HG03575 (cell line): ENCODE data around the gene ALG9.
"Not testable (repeated sequence)": the region's sequence is repeated elsewhere in the genome, so short reads cannot be mapped to it uniquely, and the experiment has no call there.

Source experiments
- ATAC-seq: cut with Tn5 transposase; IDR thresholded peaks from one replicate; pipeline ENCODE4 v1.9.1; 2021; ENCODE audit not compliant: unreplicated experiment, insufficient number of reproducible peaks, low FRiP score; ENCODE audit errors: extremely low read depth

Gene ALG9

DNA sequence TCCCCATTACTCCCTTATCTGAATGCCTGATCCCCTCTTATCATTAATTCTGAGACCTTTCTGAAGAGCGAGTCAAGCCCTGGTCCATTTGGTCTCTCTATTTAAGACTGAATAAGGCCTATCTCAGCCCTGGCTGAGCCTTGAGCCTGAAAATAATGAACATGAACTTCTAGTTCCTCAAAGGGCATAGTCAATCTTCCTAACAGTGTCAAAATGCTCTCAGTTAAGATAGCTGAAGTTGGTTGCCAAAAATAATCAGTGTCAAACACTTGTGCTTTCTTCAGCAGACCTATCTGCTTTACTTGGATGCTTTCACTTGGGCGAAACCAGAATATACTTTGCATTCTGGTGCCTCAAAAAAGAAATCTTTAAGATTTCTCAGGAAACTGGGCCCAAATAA lies 62.5 kb downstream of the ALG9 start:
- no peak for ATAC-seq

DNA sequence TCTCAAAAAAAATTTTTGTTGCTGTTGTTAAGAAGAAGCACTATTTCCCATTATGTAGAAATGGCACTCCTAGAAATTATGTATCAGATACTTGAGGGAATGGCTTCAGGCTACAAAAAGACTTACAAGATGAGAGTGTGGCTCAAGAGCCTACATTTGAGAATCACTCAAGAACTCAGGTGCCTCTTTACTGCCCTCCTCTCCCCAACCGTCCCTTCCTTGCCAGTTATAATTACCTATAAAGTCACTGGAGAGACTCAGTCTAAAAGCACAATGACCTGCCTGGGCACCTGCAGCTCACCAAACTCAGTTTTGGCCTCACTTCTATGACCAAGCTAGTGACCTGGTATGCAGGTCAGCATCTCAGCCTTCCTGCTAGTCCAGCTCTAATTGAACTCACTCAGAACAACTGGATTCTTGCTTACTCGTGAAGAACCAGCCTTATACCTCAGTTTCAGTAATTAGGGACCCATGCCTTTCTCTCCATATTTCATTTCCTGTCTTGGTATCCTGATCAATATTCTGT lies 63.3 kb downstream of the ALG9 start:
- no peak for ATAC-seq

DNA sequence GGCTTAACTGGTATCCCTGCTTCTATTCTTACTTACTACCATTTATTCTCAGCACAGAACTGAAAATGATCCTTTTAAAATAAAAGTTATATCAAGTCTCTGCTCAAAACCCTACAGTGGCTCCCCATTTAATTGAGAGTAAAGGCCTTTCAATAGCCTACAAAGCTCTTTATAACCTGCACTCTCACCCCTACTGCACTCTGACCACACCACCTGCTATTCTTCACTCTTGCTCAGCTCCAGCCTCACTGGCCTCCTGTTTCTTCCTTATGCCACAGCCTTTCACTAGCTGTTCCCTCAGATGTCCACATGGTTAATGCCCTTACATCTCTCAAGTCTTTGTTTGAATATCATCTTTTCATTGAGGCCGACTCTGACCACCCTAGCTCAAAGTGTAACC lies 64.3 kb downstream of the ALG9 start:
- ATAC-seq, result no peak

DNA sequence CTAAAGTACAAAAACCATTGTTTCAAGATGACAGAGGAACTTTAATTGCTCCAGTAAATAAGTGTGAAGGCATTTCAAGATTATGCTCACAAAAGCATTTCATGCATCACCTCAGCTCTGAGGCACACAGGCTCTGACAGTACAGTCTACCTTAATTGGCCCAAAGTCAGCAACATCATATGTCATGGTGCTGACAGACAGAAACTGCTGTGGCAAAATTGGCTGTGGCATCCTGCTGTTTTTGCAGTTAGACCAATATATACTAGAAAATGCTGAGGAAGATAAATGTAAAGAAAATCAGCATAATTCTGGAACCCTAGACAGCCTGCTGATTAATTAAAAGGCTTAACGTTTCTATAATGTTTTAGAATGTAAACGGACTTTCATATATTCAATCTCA lies 70.2 kb downstream of the ALG9 start:
- no peak for ATAC-seq

DNA sequence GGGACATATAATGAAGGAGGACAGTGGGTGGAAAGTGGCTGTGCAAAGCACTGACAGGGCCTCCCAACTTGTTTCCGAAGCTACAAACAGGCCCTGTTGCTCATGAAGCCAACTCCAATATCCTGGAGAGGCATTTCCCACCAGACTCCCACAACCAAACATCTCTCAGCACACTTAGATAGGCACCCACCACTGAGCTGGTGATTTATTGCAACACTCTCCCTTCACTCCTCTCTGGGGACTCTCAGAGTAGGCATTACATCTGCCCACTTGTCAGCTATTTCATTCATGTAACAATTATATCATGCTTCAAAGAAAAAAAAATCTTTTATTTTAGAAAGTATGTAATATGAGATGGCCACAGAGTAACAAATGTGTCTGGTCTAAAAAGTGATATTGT lies 73.1 kb downstream of the ALG9 start:
- ATAC-seq, result no peak

DNA sequence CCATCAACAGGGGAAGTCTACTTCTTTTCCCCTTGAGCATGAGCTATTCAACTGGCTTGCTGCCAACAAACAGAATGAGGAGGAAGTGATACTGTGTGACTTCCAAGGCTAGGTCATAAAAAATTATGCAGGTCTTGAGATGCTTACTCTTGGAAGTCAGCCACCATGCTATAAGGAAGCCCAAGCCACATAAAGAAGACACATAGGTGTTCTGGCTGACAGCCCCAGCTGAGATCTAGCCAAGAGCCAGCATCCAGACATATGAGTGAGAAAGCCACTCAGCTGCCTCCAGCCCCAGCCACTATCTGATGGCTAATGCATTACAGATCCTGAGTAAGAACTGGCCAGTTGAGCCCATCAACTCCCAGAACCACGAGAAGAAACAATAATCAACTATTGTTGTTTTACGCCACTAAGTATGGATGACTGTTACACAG lies 74.2 kb downstream of the ALG9 start:
- ATAC-seq, result no peak

DNA sequence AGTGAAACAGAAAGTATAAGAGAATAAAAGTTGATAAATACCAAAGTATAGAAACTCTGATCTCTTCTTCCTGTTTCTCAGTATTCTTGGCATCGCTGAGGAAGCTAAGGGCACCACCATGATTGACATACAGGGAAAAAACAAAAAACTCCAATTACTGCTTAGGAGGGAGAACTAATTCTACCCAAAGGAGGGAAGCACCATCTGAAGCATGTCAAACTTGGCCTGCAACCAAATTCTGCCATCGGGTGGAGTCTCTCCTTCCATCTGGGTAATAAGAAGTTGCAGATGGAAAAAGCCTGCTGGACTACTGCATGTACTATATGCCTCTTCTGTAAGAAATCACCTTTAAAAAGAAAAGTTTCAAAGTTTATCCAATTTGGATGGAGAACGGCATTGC lies 74.7 kb downstream of the ALG9 start:
- no peak for ATAC-seq

DNA sequence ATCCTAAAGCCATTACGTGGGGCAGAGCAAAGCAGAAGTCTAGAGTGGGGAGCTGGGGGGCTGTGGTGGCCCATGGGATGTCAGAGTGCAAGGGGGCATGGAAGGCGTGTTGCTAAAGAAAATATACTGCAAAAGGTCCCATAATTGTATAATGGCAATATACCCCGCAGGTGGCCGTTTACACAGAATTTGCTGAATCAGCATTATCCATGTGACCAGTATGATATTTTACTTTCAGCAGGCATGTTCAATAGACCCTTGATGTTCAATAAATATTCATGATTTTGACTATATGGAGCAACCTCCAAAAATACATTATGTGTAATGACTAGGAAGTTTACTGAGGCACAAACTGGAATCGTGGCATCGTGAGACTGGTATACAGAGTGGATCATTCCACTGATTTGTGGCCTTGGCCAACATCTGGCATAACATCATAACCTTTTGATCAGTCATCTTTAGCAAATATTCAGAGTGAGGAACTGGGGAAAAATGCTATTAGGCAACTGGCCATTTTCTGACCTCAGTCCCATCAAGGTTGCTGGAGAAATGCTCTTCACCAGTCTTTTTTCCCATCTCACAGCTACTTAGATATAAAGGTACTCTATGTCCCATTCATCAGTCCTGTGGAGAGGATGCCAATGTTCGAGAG lies 75.9 kb downstream of the ALG9 start:
- ATAC-seq, result no peak

DNA sequence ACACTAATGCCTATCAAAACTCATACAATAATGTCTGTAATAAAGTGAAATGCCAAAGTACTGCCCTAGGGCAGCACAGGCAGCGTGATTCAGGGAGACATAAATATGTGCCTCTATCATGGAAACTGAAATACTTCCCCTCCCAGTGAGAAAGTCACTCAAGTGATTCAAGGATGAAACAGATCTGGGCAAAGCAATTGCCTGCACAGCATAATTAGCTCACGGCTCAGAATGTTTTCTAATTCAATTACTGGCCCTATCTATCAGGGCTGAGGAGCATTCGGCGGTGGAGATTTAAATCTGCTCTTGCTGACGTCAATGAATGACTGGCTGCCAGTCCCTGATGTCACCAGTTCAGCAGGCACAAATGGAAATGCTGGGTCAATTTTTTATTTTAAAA lies 77.5 kb downstream of the ALG9 start:
- ATAC-seq, result no peak

DNA sequence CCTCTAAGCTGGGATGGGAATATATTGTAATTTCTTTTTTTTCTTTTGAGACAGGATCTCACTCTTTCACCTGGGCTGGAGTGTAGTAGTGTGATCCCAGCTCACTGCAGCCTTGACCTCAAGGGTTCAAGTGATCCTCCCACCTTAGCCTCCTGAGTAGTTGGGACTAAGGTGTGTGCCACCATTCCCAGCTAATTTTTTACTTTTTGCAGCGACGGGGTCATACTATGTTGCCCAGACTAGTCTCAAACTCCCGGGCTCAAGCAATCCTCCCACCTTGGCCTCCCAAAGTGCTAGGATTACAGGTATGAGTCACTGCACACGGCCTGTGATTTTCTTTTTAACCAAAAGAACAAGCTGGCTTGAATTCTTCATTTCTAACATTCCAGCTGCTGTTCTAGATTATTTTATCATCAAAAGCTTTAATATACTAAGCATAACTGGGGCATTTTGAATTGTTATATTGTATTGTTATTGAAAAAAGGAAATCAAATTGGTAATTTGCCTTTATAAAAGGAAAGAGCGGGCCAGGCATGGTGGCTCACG lies 78.4 kb downstream of the ALG9 start:
- ATAC-seq, result no peak

DNA sequence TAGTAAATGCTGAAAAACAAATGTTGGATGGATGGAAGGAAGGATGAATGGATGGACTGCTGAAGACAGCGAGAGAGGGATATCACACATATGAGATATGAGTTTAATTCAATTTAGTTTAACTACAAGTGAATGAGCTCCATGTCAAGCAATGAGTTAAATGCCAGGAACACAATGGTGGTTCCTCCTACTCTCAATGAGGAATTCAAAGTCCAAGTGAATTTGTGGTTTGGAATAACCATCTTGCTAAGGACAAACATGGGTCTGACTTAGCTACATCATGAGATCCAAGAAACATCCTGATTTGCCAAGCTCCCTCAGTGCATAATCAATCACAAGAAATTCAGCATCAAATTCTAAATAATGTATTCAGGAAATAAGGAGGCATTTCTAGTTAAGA lies 79.1 kb downstream of the ALG9 start:
- no peak for ATAC-seq

DNA sequence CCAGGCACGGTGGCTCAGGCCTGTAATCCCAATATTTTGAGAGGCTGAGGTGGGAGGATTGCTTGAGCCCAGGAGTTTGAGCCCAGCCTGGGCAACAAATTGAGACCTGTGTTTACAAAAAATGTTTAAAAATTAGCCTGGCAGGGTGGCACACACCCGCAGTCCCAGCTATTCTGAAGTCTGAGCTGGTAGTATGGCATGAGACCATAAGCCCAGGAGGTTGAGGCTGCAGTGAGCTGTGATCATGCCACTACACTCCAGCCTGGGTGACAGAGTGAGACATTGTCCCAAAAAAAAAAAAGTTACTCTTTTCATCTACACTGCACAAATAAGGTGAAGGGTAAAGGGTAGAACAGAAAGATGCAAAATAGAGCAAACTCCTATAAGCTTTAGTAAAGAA lies 82.9 kb downstream of the ALG9 start:
- no peak for ATAC-seq

DNA sequence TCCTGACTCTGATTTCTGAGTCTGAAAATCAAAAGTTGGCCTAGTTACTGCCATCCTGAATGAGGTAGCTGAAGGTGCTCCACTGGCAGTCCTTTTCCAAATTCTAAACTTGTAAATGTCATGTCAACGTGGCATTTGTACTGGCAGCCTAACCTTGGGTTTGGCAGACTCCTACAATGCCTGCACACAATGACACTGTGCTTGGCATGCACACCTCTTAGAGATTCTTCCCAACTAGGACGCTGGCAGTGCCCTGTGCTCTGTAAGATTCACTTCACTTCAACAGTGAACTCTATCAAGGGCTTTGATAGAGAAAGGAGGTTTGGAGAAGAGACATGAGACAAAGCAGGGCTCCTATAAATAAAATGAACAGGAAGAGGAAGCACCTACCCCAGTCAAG lies 83.3 kb downstream of the ALG9 start:
- ATAC-seq, result no peak

DNA sequence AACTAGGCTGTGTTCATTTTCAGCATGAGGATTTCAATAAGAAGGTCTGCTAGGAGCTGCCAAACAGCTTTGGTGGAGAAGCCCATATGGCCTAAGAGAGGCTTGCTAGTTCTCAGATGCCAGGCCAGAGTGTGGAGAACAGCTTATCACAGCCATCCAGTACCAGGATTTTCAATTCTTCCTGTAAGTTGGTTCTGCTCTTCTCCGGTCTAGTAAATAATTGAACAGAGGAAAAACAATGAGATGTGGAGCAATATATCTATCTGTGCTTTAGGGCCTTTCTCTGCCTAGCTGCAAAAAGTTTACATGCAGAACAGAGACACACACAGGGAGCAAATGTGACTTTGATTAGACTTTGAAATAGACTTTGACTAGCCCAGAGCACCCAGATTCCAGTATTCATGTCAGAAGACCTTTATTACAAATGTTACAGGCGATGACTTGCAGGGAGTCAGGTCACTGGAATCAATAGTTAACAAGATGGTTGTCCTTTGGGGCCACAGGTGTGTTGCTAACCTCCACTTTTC lies 85.4 kb downstream of the ALG9 start:
- ATAC-seq, result no peak

DNA sequence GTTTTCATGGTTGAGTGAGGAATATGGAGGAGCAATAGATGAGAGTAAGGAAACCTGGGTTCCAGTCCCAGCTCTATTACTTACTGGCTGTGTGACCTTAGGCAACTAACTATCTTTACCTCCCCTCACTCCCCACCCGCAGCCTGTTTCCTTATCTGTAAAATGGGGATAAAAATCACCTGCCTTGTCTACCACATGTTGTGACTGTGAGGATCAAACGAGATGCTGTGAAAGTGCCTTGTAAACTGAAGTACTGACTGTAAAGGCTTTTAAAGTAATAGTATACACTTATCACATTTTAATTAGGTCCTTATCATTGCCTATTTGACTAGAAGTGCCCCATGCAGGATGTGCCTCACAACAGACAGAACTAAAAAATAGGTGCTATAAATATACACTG lies 86.3 kb downstream of the ALG9 start:
- ATAC-seq, result no peak

DNA sequence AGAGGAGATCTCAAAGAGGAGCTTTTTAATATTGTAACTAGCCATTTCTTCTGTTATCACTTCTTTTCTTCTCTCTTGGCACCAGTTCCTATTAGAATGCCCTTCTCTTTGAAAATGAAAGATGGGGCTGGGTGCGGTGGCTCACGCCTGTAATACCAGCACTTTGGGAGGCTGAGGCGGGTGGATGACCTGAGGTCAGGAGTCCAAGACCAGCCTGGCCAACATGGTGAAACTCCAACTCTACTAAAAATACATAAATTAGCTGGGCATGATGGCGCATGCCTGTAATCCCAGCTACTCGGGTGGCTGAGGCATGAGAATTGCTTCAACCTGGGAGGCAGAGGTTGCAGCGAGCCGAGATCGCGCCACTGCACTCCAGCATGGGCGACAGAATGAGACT lies 87.1 kb downstream of the ALG9 start:
- ATAC-seq, result not testable (repeated sequence)

DNA sequence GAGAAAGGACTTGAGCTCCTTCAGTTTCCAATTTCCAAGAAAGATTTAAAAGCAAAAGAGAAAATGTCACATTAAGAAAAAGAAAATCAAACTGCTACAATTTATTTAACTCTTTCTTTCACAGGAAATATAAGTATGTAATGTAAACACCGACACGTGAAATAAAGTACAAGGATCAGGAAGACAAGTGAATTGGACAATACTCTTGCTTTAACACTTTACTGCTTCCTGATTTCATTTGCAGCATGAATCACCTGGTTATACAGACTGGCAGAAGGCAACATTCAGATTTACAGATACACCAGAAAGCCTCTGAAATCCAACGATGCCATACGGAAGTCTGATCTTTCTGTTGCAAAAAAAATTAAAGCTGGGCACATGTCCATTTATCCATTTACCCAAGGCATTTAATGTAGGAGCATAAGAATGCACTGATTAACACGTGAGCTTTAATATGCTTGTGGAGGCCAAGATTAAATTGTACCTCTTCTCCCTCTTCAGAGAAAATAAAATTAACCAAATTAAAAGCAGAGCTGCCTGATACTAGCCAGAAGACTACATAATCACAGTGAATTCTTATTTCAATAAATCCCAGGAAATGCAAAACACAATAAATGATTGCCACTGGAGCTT lies 89.2 kb downstream of the ALG9 start:
- ATAC-seq, result no peak

DNA sequence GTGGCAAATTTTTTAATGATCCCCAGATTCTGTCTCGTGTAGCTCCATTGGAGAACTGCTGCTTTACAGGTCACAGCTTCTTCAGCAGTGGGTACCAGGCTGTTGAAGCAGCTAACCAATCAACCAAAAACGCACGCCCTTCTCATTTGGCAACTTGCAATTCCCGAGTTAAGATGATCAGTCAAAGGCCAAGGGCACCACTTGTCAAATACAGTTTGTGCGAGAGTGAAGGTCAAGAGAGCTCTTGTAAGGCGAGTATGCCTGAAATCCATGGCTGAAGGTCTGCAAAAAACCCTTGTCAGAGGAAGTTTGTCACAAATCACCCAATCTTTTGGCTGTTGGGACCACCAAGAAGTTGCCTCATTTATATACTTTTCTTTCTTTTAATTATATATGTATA lies 92.3 kb downstream of the ALG9 start:
- no peak for ATAC-seq

DNA sequence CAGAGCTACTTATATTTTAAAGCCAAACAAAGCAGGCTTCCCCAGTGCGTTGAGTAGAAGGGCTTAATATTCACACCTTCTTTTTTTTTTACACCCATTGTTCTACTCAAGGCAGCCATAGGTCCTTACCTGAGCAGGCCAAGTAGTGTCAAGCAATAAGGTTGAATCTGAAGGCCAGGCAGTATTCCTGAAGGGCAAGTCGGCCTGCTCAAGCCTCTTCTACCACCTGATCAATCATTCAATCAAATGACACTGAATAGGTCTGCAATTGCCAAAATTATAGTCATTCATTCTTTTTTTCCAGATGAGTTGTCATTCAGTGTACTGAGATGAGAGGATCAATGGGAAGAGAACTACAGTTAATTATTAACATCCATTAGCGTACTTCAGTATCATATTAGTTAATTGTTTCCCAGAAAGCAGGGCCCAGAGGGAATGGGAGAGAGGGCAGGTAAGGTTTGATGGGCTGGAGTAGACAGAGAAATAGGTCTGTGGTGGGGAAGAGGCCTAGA lies 93.3 kb downstream of the ALG9 start:
- no peak for ATAC-seq
